Heart right ventricle (tissue), 16 donors: ENCODE data around the gene TLCD1. TPM values are rescaled to one million over a fixed set of nuclear protein-coding genes. Genes with fewer than 3 reads are reported as not detected.

ENCODE experiments used
- ATAC-seq, 8 donors: fragments of 200-7000 bp; cut with Tn5 transposase; one replicate each; pipeline ENCODE4 v1.9.1; 2020; ENCODE audit warnings: mild to moderate bottlenecking in 8 of 8, moderate library complexity in 8 of 8, moderate number of reproducible peaks in 1 of 8
- DNase-seq, 2 donors: peaks; one replicate each; pipeline ENCODE4 v3.0.0-alpha.2; 2020
- H3K27ac ChIP-seq, 10 donors: fragments of 200-600 bp; sonication (generic) in 2 of 10; one replicate each; pipeline versions ENCODE4 v1.5.0 to v1.8.0; 2020 to 2022; ENCODE audit warnings: mild to moderate bottlenecking in 3 of 10
- H3K27me3 ChIP-seq, 7 donors: fragments of 200-600 bp; one replicate each; pipeline ENCODE4 v1.8.0; 2021 to 2022; ENCODE audit warnings: mild to moderate bottlenecking in 2 of 7
- H3K36me3 ChIP-seq, 9 donors: fragments of 200-600 bp; sonication (generic) in 1 of 9; one replicate each; pipeline versions ENCODE4 v1.5.0 to v1.8.0; 2020 to 2022; ENCODE audit warnings: mild to moderate bottlenecking in 2 of 9
- H3K4me1 ChIP-seq, 9 donors: fragments of 200-600 bp; sonication (generic) in 1 of 9; one replicate each; pipeline versions ENCODE4 v1.5.0 to v1.8.0; 2020 to 2022; ENCODE audit warnings: mild to moderate bottlenecking in 4 of 9
- H3K4me3 ChIP-seq, 10 donors: fragments of 200-600 bp; sonication (generic) in 2 of 10; one replicate each; pipeline versions ENCODE4 v1.5.0 to v1.8.0; 2020 to 2022; ENCODE audit warnings: mild to moderate bottlenecking in 7 of 10, moderate library complexity in 2 of 10
- H3K9me3 ChIP-seq, 11 donors: fragments of 200-600 bp in 10 of 11; sonication (generic) in 2 of 11; one replicate each; pipeline versions ENCODE4 v1.5.0 to v1.8.0; 2013 to 2022; ENCODE audit warnings: mild to moderate bottlenecking in 2 of 11, control low read depth in 1 of 11, moderate library complexity in 1 of 11
- CTCF ChIP-seq, 9 donors: fragments of 200-600 bp; sonication (generic) in 2 of 9; IDR thresholded peaks; one replicate each; pipeline versions ENCODE4 v1.5.0 to v1.8.0; 2021 to 2022; ENCODE audit warnings: antibody characterized with exemption in 9 of 9, mild to moderate bottlenecking in 5 of 9, moderate library complexity in 1 of 9
- WGBS, 2 donors: extraction: QIAGEN DNeasy Blood & Tissue Kit; methylation state at CpG; one replicate each; pipeline ENCODE4 v1.1.7; 2013; ENCODE audit warnings: inconsistent platforms in 1 of 2; 5-methylcytosine and 5-hydroxymethylcytosine counted together
- intact Hi-C, 10 donors: fragments of 100-400 bp; cut with DNase I; formaldehyde crosslinking; loops; one replicate each; pipeline versions ENCODE4 v1.11.1 to v1.14.2; 2022
- polyA plus RNA-seq, 2 donors: library from polyadenylated mRNA; stranded (reverse); fragments of 200-250 nt; gene quantifications; one replicate each; pipeline ENCODE4 v1.2.3, GENCODE V29; 2013
- total RNA-seq, 10 donors: library from RNA; stranded (reverse); fragmentation: NEBNext Ultra II Directional in 3 of 10; extraction: Animal tissue kit (Norgen Biotek cat#: 25700) in 3 of 10; gene quantifications; one replicate each; pipeline versions ENCODE4 v1.2.1 to v1.2.4, GENCODE V29; 2021 to 2023
- donor health status: Arrhythmogenic right ventricular cardiomyopathy.
- donor health status: ischemic (EF 13 %, LVEDD 7.1; RV severe dilation, severe dysfunction).
- donor health status: healthy with polysubstance abuse.
- donor health status: DM: no; HTN: yes; CAD: no.
- donor health status: DM: no; HTN: no; CAD: no.
- donor health status: ischemic (EF 25% LVEDD 6.9; RV normal size, moderate dysfunction).
- donor health status: ischemic (EF 25% LVEDD 5.7; RV mildly dilated, moderate dysfunction).
- donor health status: healthy.
- donor health status: DM: yes; HTN: yes; CAD: no.
- donor health status: Ischemic cardiomyopathy.
- donor health status: ischemic (EF 35%, LVEDD 5.7; RV mildly dilated, moderate dysfunction).
- donor health status: nonischemic (EF 11% LVEDD 7.7; RV severe dilation, severe dysfunction).
- donor health status: DM: yes; HTN: yes; CAD: no.
- donor health status: PGD.
- donor health status: ischemic (EF 29% LVEDD 5.4; RV normal size, mild dysfunction).
- donor health status: nonischemic (EF 23%, LVEDD 6.1; RV moderate dilation, normal function).

TLCD1 gene
- total and polyA plus RNA-seq, 12 donors: 0.36 to 9.3 (median 1.1) TPM

DNA sequence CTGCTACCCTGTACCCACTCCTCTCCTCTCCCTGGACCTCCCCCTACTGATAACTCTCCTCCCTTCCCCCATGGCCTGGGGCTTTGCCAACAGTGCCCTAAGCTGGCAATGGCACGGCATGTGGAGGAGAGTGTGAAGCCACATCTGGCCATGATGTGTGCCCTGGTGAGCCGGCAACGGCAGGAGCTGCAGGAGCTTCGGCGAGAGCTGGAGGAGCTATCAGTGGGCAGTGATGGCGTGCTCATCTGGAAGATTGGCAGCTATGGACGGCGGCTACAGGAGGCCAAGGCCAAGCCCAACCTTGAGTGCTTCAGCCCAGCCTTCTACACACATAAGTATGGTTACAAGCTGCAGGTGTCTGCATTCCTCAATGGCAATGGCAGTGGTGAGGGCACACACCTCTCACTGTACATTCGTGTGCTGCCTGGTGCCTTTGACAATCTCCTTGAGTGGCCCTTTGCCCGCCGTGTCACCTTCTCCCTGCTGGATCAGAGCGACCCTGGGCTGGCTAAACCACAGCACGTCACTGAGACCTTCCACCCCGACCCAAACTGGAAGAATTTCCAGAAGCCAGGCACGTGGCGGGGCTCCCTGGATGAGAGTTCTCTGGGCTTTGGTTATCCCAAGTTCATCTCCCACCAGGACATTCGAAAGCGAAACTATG, 23.0 kb upstream of the TLCD1 start:
- intact Hi-C loops: loop anchor here in 1 of 10 donors (1.0 kb wide), 1 partner anchor 22 kb away; no protein-coding TSS in a partner anchor
- H3K27ac ChIP-seq: no peak overlapping the region
- DNase-seq (no peak), ATAC-seq (no peak)
- WGBS, 2 donors: 67 to 72% methylated on average over 18 of the region's 18 CpGs
- TF ChIP-seq CTCF (IDR thresholded peaks at IDR 0.05): no peak
- H3K36me3 ChIP-seq: peaks cover 0 to 40% (median 0%) of the 10 kb centered on the region in 9 donors
- H3K27me3 ChIP-seq: peaks cover 0 to 5% (median 0%) of the 10 kb centered on the region in 7 donors
- no peaks in the 10 kb centered on the region for H3K9me3 ChIP-seq
- peaks cover 6 to 49% (median 42%) of the 10 kb centered on the region in 9 donors for H3K4me1 ChIP-seq
- no peak overlapping the region for H3K4me3 ChIP-seq

- no peak for DNase-seq
- Histone ChIP-seq H3K36me3 (peaks cover 0 to 40% (median 0%) of the 10 kb centered on the region in 9 donors), H3K4me3 (no peak overlapping the region), H3K27ac (no peak overlapping the region), H3K4me1 (peaks cover 6 to 56% (median 47%) of the 10 kb centered on the region in 9 donors), H3K9me3 (no peaks in the 10 kb centered on the region), H3K27me3 (peaks cover 0 to 5% (median 0%) of the 10 kb centered on the region in 7 donors)
- WGBS, 2 donors: 91 to 96% methylated on average over 18 of the region's 18 CpGs
- intact Hi-C loops: no loop called here
- no peak for TF ChIP-seq CTCF (IDR thresholded peaks at IDR 0.05)
- ATAC-seq: no peak
Observed at GRCh38 chr17:28747801-28748750, 22.0 kb upstream of the TLCD1 start.

DNA sequence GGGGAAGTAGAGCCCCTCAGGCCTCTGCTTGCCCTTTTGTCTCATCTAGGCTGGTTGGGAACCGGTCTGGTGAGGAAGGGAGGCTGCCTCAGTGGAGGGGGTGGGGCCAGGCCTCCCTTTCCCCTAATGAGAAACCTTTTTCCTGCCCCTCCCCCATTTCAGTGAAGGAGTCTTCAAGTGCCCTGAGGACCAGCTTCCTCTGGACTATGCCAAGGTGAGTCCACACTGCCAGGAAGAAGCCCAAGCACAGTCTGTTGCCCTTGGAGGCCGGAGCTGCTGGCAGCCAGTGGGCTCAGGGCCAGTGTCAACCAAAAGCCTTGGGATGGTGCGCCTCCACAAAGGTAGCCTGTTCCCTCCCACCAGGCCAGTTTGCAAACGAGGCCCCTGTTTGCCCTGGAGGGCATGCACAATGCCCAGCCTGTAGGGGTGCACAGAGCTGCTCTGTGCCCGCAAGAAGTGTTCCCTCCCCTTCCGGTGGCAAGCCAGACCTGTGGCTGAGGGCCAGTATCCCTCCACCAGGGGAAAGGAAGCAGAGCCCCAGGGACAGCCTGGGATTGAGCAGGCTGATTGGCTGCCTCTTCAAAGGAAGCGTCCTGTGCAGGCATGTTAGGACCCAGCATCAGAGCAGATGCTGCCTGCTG, 21.1 kb upstream of the TLCD1 start:
- Histone ChIP-seq H3K4me1 (peaks cover 6 to 62% (median 47%) of the 10 kb centered on the region in 9 donors), H3K27ac (peak overlapping the region in 2 of 10 donors; percentile 19 to 86), H3K4me3 (no peak overlapping the region), H3K36me3 (peaks cover 0 to 40% (median 0%) of the 10 kb centered on the region in 9 donors), H3K27me3 (peaks cover 0 to 5% (median 0%) of the 10 kb centered on the region in 7 donors), H3K9me3 (no peaks in the 10 kb centered on the region)
- DNase-seq (no peak), ATAC-seq (no peak)
- intact Hi-C loops: no loop called here
- 61% methylated on average over 7 of the region's 7 CpGs for WGBS, 2 donors
- TF ChIP-seq CTCF (IDR thresholded peaks at IDR 0.05): no peak

DNA sequence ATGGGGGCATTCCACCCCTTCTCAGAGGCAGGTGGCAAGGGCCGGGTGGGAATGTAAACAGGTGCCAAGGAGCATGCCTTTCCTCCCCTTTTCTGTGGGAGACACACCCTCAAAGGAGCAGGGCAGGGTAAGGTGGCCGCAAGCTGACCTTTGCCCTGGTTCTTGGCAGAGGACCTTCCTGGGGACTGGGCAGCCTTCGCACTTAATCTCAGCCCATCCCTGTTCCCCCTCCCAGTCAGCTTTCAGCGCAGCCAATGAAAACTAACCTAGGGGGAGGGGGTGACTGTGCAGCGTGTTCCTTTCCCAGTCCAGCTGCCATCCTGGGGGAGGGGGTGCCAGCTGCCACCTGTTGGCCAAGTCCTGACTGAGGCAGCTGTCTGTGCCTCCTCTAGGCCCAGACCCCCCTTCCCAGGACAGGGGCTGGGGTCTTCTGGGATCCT, 20.6 kb upstream of the TLCD1 start:
- Histone ChIP-seq H3K27me3 (peaks cover 0 to 5% (median 0%) of the 10 kb centered on the region in 7 donors), H3K4me1 (peaks cover 6 to 67% (median 47%) of the 10 kb centered on the region in 9 donors), H3K36me3 (peaks cover 0 to 39% (median 0%) of the 10 kb centered on the region in 9 donors), H3K4me3 (no peak overlapping the region), H3K9me3 (no peaks in the 10 kb centered on the region), H3K27ac (peak overlapping the region in 2 of 10 donors; percentile 19 to 86)
- no peak for TF ChIP-seq CTCF (IDR thresholded peaks at IDR 0.05)
- DNase-seq (no peak), ATAC-seq (no peak)
- intact Hi-C loops: no loop called here
- 60 to 72% methylated on average over 5 of the region's 5 CpGs for WGBS, 2 donors
